GM21526 (cell line): ENCODE data around the gene FHL1.
"Not testable (repeated sequence)": the region's sequence is repeated elsewhere in the genome, so short reads cannot be mapped to it uniquely, and the experiment has no call there.

Experiments
- ATAC-seq: cut with Tn5 transposase; IDR thresholded peaks from one replicate; pipeline ENCODE4 v1.9.1; 2021; ENCODE audit warnings: moderate library complexity; ENCODE audit not compliant: unreplicated experiment, low FRiP score

The FHL1 gene

DNA sequence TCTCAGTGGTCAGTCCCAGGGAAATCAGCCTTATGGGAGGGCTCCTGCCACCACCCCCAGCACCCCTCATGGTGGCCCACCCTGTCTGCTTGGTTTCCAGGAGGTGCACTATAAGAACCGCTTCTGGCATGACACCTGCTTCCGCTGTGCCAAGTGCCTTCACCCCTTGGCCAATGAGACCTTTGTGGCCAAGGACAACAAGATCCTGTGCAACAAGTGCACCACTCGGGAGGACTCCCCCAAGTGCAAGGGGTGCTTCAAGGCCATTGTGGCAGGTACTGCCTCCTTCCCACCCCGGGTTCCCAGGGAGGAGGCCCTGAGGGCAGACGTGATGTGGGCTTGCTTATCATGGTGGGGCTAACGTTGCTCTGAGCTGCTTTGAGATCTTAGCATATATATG is 59.6 kb downstream of the FHL1 start:
- ATAC-seq: no peak

DNA sequence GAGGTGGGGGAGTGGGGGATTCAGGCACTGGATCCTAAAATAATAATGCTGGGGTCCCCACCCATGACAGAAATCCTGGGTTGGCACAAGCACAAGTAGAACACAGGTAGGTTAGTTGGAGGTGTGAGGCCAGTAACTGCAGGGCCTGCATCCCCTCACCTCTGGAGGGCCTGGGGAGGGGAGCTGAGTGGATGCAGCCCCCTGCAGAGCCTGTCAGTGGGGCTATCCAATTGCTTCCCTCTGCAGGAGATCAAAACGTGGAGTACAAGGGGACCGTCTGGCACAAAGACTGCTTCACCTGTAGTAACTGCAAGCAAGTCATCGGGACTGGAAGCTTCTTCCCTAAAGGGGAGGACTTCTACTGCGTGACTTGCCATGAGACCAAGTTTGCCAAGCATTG is 60.2 kb downstream of the FHL1 start:
- ATAC-seq: no peak

DNA sequence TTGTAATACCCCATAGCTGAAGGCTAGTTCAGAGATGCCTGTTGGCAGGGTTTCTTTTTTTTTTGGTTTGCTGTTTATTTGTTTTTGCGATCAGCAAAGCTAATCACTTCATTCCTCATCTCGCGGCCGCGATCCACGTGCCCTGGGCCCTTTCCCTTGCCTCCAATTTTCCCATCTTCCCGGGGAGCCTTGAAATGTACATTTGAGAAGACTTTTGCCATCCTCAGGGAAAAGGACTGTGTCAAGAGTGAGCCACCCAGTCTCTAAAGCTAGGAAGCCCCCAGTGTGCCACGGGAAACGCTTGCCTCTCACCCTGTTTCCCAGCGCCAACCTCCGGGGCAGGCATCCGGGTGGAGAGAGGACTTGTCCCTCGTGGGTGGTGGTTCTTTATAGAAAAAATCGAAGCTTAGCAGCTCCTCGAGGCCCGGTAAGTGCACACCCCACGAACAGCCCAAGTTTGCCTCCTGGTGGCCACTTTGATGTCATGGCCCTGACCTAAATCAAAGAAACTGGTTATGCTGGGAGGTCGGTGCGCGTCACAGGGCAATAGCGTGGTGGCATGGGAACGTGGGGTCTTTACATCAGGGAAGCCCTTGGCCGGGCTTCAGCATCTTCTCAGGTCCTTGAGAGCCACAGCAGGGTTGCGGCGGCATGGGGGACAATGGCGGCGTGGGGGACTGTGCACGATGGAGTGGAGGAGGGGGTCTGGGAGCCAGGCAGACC is 61.8 kb downstream of the FHL1 start:
- ATAC-seq: no peak

DNA sequence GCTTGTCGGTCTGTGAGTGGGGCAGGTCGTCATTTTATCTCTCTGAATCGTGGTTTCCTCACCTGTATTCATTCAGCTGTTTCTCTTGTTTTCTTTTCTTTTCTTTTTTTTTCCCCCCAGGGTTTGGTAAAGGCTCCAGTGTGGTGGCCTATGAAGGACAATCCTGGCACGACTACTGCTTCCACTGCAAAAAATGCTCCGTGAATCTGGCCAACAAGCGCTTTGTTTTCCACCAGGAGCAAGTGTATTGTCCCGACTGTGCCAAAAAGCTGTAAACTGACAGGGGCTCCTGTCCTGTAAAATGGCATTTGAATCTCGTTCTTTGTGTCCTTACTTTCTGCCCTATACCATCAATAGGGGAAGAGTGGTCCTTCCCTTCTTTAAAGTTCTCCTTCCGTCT is 62.4 kb downstream of the FHL1 start:
- ATAC-seq: no peak

DNA sequence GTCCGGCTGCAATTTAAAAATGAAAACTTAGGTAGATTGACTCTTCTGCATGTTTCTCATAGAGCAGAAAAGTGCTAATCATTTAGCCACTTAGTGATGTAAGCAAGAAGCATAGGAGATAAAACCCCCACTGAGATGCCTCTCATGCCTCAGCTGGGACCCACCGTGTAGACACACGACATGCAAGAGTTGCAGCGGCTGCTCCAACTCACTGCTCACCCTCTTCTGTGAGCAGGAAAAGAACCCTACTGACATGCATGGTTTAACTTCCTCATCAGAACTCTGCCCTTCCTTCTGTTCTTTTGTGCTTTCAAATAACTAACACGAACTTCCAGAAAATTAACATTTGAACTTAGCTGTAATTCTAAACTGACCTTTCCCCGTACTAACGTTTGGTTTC is 62.9 kb downstream of the FHL1 start:
- ATAC-seq: no peak

DNA sequence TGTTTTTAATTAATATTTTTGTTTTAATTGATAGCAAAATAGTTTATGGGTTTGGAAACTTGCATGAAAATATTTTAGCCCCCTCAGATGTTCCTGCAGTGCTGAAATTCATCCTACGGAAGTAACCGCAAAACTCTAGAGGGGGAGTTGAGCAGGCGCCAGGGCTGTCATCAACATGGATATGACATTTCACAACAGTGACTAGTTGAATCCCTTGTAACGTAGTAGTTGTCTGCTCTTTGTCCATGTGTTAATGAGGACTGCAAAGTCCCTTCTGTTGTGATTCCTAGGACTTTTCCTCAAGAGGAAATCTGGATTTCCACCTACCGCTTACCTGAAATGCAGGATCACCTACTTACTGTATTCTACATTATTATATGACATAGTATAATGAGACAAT is 63.5 kb downstream of the FHL1 start:
- no peak for ATAC-seq

DNA sequence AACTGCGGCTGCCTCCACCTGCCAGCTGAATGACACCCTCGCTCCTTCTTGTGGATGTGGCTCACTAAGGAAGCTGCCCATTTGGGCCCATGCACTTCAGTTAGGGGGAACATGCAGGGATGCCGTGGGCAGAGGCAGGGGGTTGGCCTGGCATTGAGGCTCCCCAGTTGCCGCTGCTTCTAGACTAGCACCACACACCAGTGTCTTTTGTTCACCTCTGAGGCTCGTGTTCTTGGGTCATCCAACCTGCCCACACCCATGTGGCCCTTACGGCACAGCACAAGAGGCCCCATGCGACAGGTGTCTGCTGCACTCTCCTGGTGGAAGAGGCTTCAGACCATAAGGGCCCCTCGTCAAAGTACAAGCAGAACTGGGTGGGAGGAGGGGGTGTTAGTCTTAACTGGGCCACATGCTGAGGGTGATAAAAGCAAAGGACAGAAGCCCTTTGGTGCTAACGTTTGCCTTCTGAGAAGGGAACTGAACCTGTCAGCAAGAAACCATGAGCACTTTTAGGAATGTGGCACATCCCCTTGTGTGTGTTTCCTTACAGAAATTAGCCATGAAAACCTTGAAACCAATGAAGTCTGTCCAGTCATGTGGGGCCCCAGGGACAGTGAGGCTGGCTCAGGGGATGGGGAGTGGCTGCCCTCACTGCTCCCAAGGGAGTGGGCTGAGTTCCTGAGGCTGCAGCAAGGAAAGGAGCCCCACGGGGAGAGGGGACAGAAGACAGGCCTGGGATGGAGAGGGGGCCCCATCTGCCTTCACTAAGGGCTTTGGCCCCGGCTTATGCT is 64.6 kb downstream of the FHL1 start:
- ATAC-seq: no peak

DNA sequence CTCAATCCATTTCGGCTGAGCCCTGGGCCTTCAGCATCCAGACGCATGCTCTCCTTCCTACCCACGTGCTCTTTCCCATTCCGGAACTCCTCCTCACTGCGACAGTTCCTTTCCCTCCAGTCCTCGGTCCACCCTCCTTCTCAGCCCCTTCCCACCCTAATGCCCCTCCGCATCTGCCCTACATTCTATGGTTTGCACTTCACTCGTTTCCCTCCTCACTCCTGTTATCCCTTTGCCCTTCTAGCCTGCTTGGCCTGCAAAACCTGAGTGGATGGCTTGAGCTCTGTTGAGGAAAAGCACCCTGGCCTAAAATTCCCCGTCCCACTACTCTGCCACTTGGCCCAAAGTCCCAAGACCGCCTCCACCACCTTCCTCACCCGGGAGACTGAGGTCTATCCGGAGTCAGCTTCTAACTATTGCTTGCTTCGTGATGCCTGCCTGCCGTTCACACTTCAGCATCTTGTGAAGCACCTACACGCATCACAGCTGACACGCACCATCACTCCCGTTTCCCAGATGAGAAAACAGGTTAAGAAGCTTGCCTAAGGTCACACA is 65.3 kb downstream of the FHL1 start:
- no peak for ATAC-seq

DNA sequence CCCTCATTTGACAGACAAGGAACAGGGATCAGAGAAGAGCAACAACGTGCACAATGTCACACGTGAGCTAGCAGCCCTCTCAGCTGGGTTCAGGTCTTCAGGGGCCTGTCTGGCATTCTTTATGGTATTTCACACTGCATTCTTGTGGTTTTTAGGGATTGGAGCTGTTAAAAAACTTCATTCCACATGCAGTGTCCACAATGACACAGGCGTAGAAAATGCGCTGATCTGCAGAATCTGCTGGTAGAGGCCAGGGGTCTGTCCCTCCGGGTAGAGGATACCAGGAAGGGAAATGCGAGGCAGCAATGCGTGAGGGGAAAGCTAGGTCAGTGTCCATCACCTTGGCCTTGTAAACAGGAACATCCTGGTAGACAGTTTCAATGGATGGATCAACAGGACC is 67.2 kb downstream of the FHL1 start:
- no peak for ATAC-seq

DNA sequence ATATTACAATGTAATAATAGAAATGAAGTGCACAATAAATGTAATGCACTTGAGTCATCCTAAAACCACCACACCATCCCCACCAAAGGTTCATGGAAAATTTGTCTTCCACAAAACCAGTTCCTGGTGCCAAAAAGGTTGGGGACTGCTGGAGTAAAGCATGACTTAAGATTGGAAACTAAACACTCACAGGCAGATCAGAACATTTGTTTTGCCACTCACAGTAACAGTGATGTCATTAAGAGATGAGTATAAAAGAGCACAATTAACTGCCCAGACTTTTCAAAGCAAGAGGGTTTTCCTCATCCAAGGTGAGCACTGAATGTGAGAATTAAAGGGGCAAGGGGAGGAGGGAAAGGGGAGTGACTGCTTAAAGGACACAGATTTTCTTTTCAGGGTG is 68.2 kb downstream of the FHL1 start:
- ATAC-seq: no peak

DNA sequence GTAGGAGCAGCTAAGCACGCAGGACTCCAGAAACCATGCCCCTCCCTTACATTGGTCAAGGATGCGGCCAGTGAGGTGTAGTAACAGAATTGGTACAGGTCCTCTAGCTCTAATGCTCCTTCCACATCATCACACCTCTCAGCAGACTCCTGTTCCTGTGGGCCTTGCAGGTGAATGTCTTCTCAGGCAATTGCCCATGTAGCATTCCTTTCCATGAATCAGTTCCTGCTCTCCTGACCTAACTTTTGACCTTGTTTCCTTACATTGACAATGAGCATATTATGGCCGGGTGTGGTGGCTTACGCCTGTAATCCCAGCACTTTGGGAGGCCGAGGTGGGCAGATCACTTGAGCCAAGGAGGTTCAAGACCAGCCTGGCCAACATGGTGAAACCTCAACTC is 72.6 kb downstream of the FHL1 start:
- ATAC-seq: no peak

DNA sequence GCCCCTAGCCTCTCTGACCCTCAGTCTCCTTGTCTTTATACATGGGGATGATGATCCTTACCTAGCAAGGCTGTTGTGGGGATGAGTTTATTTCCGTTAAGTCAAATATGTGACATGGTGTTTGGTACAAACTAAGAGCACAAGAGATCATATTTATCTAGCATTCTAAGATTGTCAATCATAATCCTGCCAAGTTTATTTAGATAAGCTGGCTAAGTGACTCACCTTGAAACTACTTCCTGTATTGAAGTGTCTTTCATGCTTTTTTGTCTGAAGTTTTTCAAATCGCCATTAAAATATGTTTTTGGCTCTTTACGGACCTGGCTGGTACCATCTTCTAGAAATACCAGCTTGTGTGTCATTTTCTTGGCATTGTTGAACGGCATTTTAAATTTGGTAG is 73.2 kb downstream of the FHL1 start:
- no peak for ATAC-seq

DNA sequence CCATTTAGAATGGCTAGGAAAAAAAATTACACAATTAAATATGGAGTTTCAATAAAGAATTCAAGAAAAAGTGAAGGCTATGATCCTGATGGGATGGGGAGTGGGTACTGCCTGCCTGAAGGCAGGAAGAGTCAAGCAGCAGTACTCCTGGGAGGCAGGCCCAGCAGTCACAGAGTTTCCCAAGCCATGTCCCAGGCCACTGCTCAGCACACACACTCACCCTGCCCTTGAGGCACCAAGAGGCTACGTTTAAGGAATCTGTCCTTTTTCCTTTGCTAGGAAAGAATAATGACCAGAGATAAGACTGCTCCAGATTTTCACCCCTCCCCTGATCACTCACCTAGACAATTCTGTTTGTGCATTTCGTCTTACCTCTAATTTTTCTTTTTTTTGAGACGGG is 73.6 kb downstream of the FHL1 start:
- ATAC-seq: no peak

DNA sequence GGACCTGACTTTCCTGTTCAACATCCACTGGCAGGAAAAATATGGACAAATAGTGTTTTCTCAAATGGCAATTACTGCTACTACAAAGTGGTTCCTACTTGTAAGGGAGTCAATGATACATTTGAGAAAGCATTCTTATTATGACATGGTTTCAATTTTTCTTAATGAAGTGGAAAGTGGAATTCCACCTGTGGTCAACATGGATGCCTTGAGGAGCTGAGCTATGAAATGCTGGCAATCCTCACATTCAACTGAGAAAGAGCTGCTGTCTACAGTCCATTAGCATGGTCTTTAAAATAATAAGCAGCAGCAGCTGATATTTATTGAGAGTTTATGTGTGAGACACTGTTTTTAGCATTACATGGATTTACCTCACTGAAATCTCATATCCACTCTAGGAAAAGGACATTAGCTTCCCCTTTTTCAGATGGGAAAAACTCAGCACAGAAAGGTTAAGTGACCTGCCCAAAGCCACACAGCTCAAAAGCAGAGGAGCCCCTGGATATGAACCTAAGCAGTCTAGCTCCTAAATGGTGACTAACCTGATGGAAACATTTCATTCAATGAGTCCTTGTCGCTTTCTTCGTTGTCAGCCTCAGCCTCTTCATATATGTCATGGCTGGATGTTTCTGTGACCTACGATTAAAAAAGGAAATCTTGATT is 74.6 kb downstream of the FHL1 start:
- ATAC-seq: no peak

DNA sequence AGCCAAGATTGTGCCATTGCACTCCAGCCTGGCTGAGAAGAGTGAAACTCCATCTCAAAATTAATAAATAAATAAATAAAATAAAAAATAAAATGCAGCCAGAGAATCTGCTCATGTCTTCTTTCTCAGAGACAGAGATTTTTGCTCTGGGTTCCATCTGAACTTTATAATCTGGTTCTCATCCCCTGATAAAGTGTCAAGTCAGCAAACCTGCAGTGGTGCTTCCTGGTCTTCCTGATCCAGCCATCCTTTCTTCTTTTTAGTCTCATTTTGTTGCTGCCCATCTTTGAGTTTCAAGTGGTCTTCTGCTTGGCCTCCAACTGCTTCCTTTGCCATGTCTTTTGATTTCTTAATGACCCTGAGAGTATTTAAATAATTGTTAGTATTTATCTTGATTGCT is 79.7 kb downstream of the FHL1 start:
- ATAC-seq: no peak

DNA sequence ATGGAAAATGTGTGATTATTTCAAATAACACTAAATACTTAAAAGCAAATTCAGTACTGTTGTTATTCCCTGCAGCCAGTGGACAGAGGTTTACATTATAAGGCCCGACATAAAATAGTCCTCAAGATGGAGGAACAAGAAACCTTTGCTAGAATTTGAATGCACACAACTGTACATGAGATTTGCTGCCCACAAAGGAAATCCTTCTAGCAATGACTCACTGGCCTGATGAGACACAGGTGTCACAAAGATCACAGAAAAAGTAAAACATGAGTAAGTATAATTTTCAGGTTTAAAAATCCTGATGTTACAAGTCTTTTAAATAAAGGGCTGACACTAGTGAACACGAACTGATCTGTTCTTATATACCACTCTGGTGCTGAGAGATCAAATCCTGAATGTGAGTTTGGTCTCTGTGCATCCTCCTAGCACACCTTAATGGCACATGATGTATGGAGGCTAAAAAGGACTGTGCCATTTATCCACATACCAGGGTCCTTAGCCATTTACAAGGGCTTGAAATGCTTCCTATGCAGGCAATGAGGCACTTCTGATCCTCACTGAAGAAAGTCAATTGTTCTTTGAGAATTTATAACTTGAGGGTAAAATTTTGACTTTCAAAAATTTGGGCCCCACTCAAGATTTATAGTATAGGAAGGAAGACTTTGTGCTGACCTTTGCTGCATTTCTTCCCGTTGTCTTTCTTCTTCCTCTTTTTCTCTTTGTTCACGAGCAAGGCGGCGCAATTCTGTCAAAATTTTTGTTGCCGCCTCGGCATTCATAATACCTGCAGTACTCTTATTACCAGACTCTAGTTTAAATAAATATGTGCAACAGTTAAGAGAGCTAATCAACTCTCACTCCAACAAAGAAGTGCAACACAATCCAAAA is 80.9 kb downstream of the FHL1 start:
- no peak for ATAC-seq

DNA sequence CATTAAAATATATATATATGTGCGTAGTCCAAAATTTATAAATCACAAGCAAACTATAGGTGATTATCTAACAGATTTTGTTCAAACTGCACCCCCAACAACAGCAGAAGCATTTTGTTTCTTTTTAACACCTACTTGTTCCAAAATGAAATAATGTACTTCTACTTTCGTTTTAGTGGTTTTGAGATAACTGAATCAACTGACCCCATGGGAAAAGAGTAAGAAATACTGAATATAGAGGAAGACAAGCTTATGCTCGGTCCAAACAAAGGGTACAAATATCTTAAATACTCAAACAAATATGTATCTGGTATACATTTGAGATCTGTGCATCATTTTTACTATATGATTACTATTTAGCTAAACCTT is 81.5 kb downstream of the FHL1 start:
- ATAC-seq: no peak

DNA sequence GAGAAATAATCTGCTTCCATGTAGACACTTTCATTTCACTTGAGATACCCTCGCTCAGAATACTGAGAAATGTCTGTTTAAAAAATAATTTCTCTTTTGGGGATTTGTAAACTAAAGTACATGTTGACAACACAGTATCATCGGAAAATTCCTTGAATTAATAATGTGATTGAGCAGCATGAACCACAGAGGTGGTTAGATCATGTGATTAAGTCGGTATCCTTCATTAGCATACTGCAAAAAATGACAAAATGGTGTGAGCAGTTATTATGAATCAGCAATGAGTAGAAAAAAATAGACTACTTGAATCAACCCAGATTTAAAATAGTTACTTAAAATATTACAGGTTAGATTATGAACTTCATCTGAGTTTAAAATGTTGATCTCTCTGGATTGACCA is 89.7 kb downstream of the FHL1 start:
- no peak for ATAC-seq

DNA sequence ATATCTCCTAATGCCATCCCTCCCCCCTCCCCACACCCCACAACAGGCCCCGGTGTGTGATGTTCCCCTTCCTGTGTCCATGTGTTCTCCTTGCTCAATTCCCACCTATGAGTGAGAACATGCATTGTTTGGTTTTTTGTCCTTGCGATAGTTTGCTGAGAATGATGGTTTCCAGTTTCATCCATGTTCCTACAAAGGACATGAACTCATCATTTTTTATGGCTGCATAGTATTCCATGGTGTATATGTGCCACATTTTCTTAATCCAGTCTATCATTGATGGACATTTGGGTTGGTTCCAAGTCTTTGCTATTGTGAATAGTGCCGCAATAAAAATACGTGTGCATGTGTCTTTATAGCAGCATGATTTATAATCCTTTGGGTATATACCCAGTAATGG is 90.5 kb downstream of the FHL1 start:
- not testable (repeated sequence) for ATAC-seq

DNA sequence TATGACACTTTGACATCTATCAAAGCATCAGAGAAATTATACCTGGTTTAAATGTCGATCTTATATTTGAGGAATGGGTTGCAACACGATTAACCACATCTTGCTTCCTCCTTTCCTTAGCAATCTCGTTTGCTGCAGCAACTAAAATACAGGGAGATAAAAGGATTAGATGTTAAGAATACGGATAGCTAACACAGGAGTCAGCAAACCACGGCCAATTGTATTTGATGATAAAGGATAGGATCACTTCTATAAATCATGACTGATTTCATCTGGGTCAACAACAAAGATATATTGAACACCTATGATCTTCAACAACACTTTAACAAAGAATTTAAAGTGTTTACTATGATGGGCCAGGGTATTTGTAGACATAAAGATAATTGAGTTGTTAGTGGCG is 98.9 kb downstream of the FHL1 start:
- no peak for ATAC-seq
